Renal cortical epithelial cell (primary cell): ENCODE data around the gene NGRN. TPM values are rescaled to one million over a fixed set of nuclear protein-coding genes. Genes with fewer than 3 reads are reported as not detected.

Experiments
- DNase-seq: peaks from one replicate; pipeline ENCODE4 v3.0.0-alpha.2; 2011; ENCODE audit warnings: low read depth
- total RNA-seq: library from RNA; depleted of rRNA; stranded (reverse); fragments of >200 nt; gene quantifications from 2 replicates; pipeline ENCODE4 v1.2.3, GENCODE V29; 2014

Gene NGRN
- 102 and 121 TPM in 2 replicates for total RNA-seq

- DNase-seq: peak; percentile 82
Observed at GRCh38 chr15:90265271-90266060, at the start of gene NGRN. NGRN (plus strand) TSS chr15:90265672; CDS start chr15:90265713, 41 bp downstream.

GRCh38 chr15:90217671-90218394 is 47.6 kb upstream of the NGRN start:
- no peak for DNase-seq

GRCh38 chr15:90219421-90220141 is 45.9 kb upstream of the NGRN start:
- DNase-seq: no peak

GRCh38 chr15:90221246-90221900 is 44.1 kb upstream of the NGRN start:
- DNase-seq: peak; percentile 62

GRCh38 chr15:90222547-90222946 is 42.9 kb upstream of the NGRN start:
- DNase-seq: no peak

GRCh38 chr15:90223441-90224165 is 41.9 kb upstream of the NGRN start:
- DNase-seq: no peak

- no peak for DNase-seq
Observed at GRCh38 chr15:90225047-90225446, 40.4 kb upstream of the NGRN start.

GRCh38 chr15:90225504-90226234 is 39.8 kb upstream of the NGRN start:
- DNase-seq: no peak

GRCh38 chr15:90227336-90227735 is 38.1 kb upstream of the NGRN start:
- no peak for DNase-seq

GRCh38 chr15:90227816-90228772 is 37.4 kb upstream of the NGRN start:
- no peak for DNase-seq

- DNase-seq: no peak
Observed at GRCh38 chr15:90228960-90229359, 36.5 kb upstream of the NGRN start.

- DNase-seq: peak; percentile 47
Observed at GRCh38 chr15:90230071-90230494, 35.4 kb upstream of the NGRN start.

GRCh38 chr15:90230610-90231009 is 34.9 kb upstream of the NGRN start:
- no peak for DNase-seq

- DNase-seq: peak; percentile 29
Observed at GRCh38 chr15:90231028-90232017, 34.1 kb upstream of the NGRN start.

- peak; percentile 68 for DNase-seq
Observed at GRCh38 chr15:90232196-90232595, 33.3 kb upstream of the NGRN start.

GRCh38 chr15:90232941-90233386 is 32.5 kb upstream of the NGRN start:
- DNase-seq: peak; percentile 64

- peak; percentile 86 for DNase-seq
Observed at GRCh38 chr15:90233387-90234095, 31.9 kb upstream of the NGRN start, which contains the start of gene CIB1. CIB1 (minus strand) TSS chr15:90233941; CDS start chr15:90233885, 56 bp downstream.
